Activated T-cell treated with anti-CD3 and anti-CD28 coated beads for 48 hours (primary cell): ENCODE data around the gene ZNF185.
"Not testable (repeated sequence)": the region's sequence is repeated elsewhere in the genome, so short reads cannot be mapped to it uniquely, and the experiment has no call there.

Experiments used
- DNase-seq: peaks from one replicate; pipeline ENCODE4 v3.0.0-alpha.2; 2020; ENCODE audit warnings: low read depth

Gene ZNF185

DNA sequence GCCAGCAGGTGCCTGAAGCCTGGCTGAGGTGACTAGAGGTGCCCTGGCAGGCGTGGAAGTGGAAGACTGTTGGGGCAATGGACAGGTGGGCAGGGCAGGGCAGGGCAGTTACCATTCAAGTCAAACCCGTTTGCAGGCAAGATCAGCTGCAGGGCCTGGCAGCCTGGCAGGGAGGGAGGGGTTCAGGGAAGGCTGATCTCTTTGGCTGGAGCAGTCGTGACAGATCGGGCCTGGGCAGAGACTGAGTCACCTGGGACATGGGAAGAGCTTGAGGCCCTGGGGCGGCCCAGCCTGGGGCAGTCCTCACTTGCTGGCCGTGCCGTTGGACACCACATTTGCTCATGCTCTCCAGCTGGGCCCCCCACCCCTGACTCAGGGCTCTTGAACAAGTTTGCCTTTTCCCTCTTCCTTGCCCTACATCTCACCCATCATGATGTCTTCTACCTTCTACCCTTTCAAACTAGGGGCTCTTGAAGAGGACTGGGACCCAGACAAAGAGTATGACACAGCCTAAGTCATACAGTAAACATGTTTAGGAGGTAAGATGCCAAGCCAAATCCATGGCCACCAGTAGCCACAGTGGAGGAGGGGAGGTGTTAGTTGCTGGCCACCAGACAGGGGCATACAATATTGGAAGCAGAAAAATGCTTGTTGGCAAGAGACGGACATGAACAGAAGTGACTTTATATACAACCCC, 2.0 kb upstream of the ZNF185 start:
- no peak for DNase-seq

- no peak for DNase-seq
Observed at GRCh38 chrX:152896450-152896849, 1.4 kb upstream of the ZNF185 start.

DNA sequence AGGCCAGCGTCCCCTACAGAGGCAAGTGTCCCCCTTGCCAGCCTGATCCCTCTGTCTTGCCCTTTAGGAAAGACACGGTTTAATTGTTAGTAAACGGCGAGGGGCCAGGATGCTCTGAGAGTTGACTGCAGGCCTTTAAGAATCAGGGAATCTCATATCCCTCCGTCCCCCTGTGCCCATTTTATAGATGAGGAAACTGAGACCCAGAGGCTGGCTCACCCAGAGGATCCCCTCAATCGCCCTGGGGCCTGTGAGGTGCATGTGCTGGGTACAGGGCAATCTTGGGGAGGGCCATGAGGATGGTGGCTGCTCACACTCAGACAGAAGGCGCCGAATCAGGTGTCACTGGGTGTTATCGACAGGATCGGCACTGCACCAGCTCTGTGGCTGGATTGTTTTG, 575 bp downstream of the ZNF185 start:
- DNase-seq: no peak

DNA sequence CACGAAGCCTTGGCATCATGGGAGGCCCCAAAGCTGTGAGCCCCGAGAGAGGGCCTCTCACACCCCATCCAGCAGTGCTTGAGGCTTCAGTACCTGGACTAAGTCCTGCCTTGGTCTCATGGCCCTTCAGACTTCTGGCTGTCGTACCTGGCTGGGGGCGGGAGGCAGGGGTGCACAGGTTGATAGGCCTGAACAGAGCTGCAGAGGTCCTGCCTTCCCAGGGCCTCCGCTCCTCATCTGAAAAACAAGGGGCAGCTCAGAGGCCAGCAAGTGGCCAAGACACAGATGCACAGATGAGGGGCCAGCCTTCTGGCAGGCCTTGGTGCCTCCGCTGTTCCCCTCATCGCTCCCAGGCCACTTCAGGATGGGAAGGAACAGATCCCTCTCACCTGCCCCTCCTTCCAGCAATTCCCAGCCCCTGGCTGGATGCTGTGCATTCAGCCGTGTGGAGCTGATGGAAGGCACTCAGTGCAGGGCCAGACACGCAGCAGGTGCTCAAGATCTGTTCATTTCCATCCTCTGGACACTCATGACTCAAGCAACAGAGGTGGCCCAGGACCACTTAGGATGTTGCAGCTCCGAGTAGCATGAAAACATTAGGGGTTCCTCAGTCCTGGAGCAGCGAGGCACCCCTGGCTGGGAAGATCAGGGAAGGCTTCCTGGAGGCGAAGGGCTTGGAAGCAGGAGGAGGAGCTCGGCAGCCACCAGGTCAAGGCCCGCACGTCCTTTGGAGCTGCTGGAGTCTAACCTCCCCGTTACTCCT, 1.4 kb downstream of the ZNF185 start:
- DNase-seq: no peak

GRCh38 chrX:152899874-152900719, 2.2 kb downstream of the ZNF185 start:
- DNase-seq: no peak

DNA sequence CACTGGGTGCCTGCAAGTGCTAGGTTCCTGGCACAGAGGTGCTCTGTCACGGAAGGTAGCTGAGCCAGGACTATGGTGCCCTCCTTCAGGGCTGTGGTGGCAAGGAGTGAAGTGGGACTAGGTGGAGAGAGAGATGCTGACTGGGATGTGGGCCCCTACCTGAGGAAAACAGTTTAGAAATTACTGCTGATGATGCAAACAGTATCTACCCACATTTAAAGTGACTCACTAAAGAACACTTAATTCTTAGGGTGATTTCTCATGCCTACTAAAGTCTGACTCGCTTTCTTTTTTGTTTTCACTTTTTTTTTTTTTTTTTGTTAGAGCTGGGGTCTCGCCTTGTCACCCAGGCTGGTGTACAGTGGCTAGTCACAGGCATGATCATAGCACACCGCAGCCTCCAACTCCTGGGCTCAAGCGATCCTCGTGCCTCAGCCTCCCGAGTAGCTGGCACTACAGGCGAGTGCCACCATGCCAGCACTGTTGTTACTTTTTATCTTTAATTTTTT, 3.1 kb downstream of the ZNF185 start:
- no peak for DNase-seq

GRCh38 chrX:152901816-152902501, 4.1 kb downstream of the ZNF185 start:
- no peak for DNase-seq

DNA sequence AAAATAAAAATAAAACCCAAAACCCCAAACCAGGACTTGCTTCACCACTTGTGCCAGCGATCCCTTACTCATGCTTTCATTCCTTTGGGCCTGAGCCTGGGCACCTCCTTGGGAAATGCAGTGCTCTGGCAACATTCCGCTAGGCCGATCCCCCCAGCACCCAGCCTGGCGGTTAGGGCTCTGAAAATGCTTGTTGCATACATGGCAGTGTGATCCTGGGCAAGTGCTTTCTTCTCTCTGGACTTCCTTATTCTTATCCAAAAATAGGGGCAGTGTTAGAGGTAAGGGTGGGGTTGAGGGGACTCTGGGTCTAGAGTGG, 4.6 kb downstream of the ZNF185 start:
- no peak for DNase-seq

- DNase-seq: no peak
Observed at GRCh38 chrX:152903589-152903988, 5.7 kb downstream of the ZNF185 start.

GRCh38 chrX:152904151-152905080, 6.5 kb downstream of the ZNF185 start:
- DNase-seq: peak; percentile 29

DNA sequence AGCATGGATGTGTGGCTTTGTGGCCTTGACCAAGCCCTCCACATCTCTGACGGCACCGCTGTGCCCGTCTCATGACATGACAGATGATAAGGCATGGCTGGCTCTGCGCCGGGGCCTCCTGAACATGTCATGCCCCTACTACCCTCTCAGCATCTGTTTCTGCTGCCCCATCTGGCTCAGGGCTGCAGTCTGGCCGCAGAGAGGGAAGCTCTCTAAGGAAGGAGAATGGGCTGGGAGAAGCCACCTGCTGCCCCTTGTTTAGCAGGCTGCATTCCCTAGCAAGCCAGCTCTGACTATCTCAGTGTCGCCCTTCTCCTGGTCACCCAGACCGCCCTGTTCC, 7.2 kb downstream of the ZNF185 start:
- no peak for DNase-seq

DNA sequence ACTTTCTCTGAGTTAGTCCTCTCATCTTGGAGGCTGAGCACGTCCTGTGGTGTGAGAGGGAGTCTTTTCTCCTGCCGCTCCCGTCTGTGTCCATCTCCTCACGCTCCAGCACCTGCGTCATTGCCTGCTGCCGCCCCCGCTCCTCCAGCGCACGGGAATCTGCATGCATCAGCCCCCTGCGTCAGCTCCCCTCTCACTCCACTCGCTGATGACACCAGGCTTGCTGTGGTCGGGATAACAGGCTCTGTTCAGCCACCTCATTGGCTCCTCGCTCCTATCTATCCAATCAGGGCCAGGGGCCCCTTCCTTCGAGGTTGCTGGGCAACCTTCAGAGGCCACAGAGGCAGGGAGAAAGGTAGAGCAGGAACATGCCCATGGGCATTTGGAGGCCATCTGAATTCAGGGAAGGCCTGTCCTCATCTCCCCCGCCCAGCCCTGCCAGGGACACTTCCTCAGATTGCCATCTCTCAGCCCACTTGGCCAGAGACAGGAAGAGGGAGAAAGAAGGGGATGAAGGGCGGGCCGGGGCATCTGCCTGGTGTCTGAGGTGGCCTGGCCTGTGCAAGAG, 9.3 kb downstream of the ZNF185 start:
- DNase-seq: no peak

DNA sequence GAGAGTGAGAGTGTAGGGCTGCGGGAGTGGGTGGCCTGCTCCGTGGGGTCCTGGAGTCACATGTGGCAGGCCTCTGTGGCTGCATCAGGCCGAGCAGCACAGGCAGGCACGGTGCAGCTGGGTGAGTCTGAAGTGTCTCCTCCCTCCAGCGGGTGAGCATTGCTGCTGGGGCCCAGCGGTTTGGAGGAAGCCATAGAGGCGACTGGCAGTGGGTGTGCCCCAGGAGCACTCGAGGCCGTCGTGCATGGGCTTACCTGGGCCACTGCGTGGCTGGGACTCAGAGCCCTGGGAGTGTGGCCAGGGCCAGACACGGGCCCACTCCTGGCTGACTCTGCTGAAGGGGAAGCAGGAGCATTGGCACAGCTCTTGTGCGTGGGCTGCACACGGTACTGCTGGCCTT, 10.6 kb downstream of the ZNF185 start:
- no peak for DNase-seq

- not testable (repeated sequence) for DNase-seq
Observed at GRCh38 chrX:152910018-152910417, 12.2 kb downstream of the ZNF185 start.

GRCh38 chrX:152912106-152912505, 14.2 kb downstream of the ZNF185 start:
- DNase-seq: no peak

GRCh38 chrX:152912641-152913040, 14.8 kb downstream of the ZNF185 start:
- no peak for DNase-seq

GRCh38 chrX:152913346-152913745, 15.5 kb downstream of the ZNF185 start:
- no peak for DNase-seq

- no peak for DNase-seq
Observed at GRCh38 chrX:152913910-152914309, 16.0 kb downstream of the ZNF185 start.

- no peak for DNase-seq
Observed at GRCh38 chrX:152915541-152916241, 17.8 kb downstream of the ZNF185 start.
